PFSK-1 (cell line): ENCODE measurements around the gene C1QB.

ENCODE experiments used
- FOXP2 ChIP-seq: optimal IDR thresholded peaks from 2 replicates; pipeline ENCODE3; 2011; ENCODE audit warnings: borderline replicate concordance, control low read depth, inconsistent platforms; ENCODE audit not compliant: insufficient read depth; ENCODE audit errors: extremely low read length, extremely low read depth
- POLR2AphosphoS5 ChIP-seq: IDR thresholded peaks from 2 replicates; pipeline ENCODE4 v1.6.1; 2012; ENCODE audit warnings: low read depth, mild to moderate bottlenecking, control low read depth, low read length, moderate library complexity
- SIN3A ChIP-seq: IDR thresholded peaks from 2 replicates; pipeline ENCODE4 v1.6.1; 2012; ENCODE audit warnings: mild to moderate bottlenecking, low read length, moderate library complexity, borderline replicate concordance; ENCODE audit not compliant: insufficient read depth
- TAF1 ChIP-seq: IDR thresholded peaks from 2 replicates; pipeline ENCODE4 v1.6.1; 2012; ENCODE audit warnings: low read length, control low read depth, borderline replicate concordance; ENCODE audit not compliant: insufficient read depth
- TF ChIP-seq, protein P1 (sequence below), 2 experiments: IDR thresholded peaks; 2 replicates each; pipeline versions ENCODE4 v1.6.1 to v1.8.0; 2011 to 2012; ENCODE audit warnings: low read depth in 2 of 2, low read length in 2 of 2, control low read depth in 1 of 2, inconsistent platforms in 1 of 2, mild to moderate bottlenecking in 1 of 2, moderate library complexity in 1 of 2; ENCODE audit not compliant: insufficient read depth in 1 of 2

The C1QB gene

DNA sequence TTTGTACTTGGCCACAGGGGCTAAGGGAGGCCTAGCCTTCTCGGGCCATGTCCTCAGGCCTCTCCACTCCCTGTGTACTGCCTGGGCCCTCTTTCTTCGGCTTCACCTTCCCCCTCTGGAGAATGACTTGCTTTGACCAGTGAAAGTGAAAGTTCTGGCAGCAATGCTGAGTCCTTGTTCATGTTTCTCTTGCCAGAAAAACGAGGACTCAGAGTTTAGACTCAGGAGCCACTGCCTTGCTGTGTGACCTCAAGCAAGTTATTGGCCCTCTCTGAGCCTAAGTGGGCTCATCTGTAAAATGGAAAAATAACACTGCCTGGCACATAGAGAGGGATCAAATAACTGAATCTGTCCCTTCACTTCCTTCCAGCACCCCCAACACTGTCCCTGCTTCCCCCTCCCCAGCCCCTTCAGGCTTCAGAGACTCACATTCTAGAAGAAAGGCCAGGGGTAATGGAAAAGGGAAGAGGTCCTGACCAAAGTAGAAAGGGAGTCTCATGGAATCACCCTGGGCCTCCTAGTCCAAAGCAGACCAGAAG lies 15.1 kb upstream of the C1QB start:
- TF ChIP-seq SIN3A (no peak), TAF1 (no peak), POLR2AphosphoS5 (no peak), FOXP2 (no peak)
- TF ChIP-seq, protein P1, sequence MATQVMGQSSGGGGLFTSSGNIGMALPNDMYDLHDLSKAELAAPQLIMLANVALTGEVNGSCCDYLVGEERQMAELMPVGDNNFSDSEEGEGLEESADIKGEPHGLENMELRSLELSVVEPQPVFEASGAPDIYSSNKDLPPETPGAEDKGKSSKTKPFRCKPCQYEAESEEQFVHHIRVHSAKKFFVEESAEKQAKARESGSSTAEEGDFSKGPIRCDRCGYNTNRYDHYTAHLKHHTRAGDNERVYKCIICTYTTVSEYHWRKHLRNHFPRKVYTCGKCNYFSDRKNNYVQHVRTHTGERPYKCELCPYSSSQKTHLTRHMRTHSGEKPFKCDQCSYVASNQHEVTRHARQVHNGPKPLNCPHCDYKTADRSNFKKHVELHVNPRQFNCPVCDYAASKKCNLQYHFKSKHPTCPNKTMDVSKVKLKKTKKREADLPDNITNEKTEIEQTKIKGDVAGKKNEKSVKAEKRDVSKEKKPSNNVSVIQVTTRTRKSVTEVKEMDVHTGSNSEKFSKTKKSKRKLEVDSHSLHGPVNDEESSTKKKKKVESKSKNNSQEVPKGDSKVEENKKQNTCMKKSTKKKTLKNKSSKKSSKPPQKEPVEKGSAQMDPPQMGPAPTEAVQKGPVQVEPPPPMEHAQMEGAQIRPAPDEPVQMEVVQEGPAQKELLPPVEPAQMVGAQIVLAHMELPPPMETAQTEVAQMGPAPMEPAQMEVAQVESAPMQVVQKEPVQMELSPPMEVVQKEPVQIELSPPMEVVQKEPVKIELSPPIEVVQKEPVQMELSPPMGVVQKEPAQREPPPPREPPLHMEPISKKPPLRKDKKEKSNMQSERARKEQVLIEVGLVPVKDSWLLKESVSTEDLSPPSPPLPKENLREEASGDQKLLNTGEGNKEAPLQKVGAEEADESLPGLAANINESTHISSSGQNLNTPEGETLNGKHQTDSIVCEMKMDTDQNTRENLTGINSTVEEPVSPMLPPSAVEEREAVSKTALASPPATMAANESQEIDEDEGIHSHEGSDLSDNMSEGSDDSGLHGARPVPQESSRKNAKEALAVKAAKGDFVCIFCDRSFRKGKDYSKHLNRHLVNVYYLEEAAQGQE (IDR thresholded peaks at IDR 0.05; ENCODE audit: insufficient read depth in 1 of 2, low read depth in 2 of 2, low read length in 2 of 2) = no peak

DNA sequence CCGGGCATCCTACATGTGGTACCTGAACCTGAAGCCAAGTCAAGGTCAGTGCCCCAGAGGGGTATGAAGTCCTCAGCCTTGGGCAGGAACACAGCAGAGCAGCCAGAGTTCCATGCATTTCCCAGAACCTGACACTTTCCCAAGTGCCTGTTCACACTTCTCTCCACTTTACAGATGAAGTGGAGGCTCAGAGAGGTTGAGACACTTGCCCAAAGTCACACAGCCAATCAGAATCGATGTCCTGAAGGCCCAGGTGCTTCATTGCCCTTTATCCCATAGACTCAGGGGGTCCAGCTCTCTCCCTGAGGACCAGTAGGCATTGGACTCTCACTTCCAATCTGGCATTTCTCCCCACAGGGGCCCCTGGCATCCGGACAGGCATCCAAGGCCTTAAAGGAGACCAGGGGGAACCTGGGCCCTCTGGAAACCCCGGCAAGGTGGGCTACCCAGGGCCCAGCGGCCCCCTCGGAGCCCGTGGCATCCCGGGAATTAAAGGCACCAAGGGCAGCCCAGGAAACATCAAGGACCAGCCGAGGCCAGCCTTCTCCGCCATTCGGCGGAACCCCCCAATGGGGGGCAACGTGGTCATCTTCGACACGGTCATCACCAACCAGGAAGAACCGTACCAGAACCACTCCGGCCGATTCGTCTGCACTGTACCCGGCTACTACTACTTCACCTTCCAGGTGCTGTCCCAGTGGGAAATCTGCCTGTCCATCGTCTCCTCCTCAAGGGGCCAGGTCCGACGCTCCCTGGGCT lies 14.4 kb upstream of the C1QB start:
- TF ChIP-seq TAF1 (no peak), FOXP2 (no peak), SIN3A (no peak), POLR2AphosphoS5 (no peak)
- TF ChIP-seq, protein P1 (IDR thresholded peaks at IDR 0.05; ENCODE audit: insufficient read depth in 1 of 2, low read depth in 2 of 2, low read length in 2 of 2) = no peak

DNA sequence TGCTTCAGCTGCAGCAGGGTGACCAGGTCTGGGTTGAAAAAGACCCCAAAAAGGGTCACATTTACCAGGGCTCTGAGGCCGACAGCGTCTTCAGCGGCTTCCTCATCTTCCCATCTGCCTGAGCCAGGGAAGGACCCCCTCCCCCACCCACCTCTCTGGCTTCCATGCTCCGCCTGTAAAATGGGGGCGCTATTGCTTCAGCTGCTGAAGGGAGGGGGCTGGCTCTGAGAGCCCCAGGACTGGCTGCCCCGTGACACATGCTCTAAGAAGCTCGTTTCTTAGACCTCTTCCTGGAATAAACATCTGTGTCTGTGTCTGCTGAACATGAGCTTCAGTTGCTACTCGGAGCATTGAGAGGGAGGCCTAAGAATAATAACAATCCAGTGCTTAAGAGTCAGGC lies 13.8 kb upstream of the C1QB start:
- TF ChIP-seq TAF1 (no peak), POLR2AphosphoS5 (no peak), SIN3A (no peak), FOXP2 (no peak)
- TF ChIP-seq, protein P1 (IDR thresholded peaks at IDR 0.05; ENCODE audit: insufficient read depth in 1 of 2, low read depth in 2 of 2, low read length in 2 of 2) = no peak

- TF ChIP-seq, protein P1 (IDR thresholded peaks at IDR 0.05; ENCODE audit: insufficient read depth in 1 of 2, low read depth in 2 of 2, low read length in 2 of 2) = no peak
- TF ChIP-seq POLR2AphosphoS5 = no peak
- no peak for TF ChIP-seq FOXP2
- TF ChIP-seq SIN3A = no peak
- TF ChIP-seq TAF1 = no peak
Measured at GRCh38 chr1:22641247-22641646, 11.8 kb upstream of the C1QB start.
